ENCODE results near the gene OR10A6.

- TF ChIP-seq CTCF (IDR thresholded peaks at IDR 0.05 in 8 of 11, conservative IDR thresholded peaks at IDR 0.05 in 3 of 11) (no peak), POLR2A (IDR thresholded peaks at IDR 0.05) (no peak), POLR2AphosphoS5 (IDR thresholded peaks at IDR 0.05) (no peak)
Measured at GRCh38 chr11:7974668-7975067, 43.6 kb upstream of the OR10A6 start.

Measured in spleen (tissue), 7 donors.